Ovary (tissue), 9 donors: Measurements from ENCODE around the gene SPAG6. TPM values are rescaled to one million over a fixed set of nuclear protein-coding genes. Genes with fewer than 3 reads are reported as not detected.

ENCODE experiments used
- DNase-seq, 5 donors: peaks; one replicate each; pipeline ENCODE4 v3.0.0-alpha.2; 2019 to 2020
- H3K27ac ChIP-seq, 2 donors: fragments of 200-600 bp; one replicate each; pipeline versions ENCODE4 v1.5.1 to v1.8.0; 2019 to 2022
- H3K27me3 ChIP-seq: fragments of 200-600 bp; one replicate; pipeline ENCODE4 v1.8.0; 2022
- H3K36me3 ChIP-seq: fragments of 200-600 bp; sonication (generic); one replicate; pipeline ENCODE4 v1.5.1; 2019
- H3K4me1 ChIP-seq: one replicate; pipeline ENCODE4 v1.8.1; 2013; ENCODE audit warnings: mild to moderate bottlenecking, moderate library complexity; ENCODE audit not compliant: insufficient read depth
- H3K4me3 ChIP-seq: fragments of 200-600 bp; sonication (generic); one replicate; pipeline ENCODE4 v1.5.1; 2017
- H3K9me3 ChIP-seq, 2 donors: fragments of 200-600 bp in 1 of 2; sonication (generic) in 1 of 2; one replicate each; pipeline versions ENCODE4 v1.5.1 to v1.8.1; 2013 to 2019; ENCODE audit warnings: mild to moderate bottlenecking in 1 of 2, moderate library complexity in 1 of 2
- CTCF ChIP-seq, 3 donors: fragments of 450-650 bp in 2 of 3; fragments of 200-600 bp in 1 of 3; IDR thresholded peaks; one replicate each; pipeline versions ENCODE4 v1.5.1 to v1.8.0; 2016 to 2022; ENCODE audit warnings: antibody characterized with exemption in 3 of 3, mild to moderate bottlenecking in 1 of 3
- EP300 ChIP-seq: sonication (generic); formaldehyde crosslinking; IDR thresholded peaks from one replicate; pipeline ENCODE4 v1.6.1; 2017; ENCODE audit warnings: antibody characterized with exemption
- POLR2A ChIP-seq: fragments of 450-650 bp; IDR thresholded peaks from one replicate; pipeline ENCODE4 v1.6.1; 2017; ENCODE audit warnings: antibody characterized with exemption, mild to moderate bottlenecking, moderate library complexity
- WGBS, 3 donors: extraction: QIAGEN DNeasy Blood & Tissue Kit in 1 of 3; methylation state at CpG; one replicate each; pipeline versions ENCODE4 v1.1.5 to v1.1.7; 2013 to 2017; 5-methylcytosine and 5-hydroxymethylcytosine counted together
- intact Hi-C, 4 donors: fragments of 100-400 bp; cut with DNase I; formaldehyde crosslinking; loops; one replicate each; pipeline versions ENCODE4 v1.11.0 to v1.15.1; 2022 to 2023
- polyA plus RNA-seq, 2 donors: library from polyadenylated mRNA; stranded (reverse); fragments of 200-250 nt in 1 of 2; fragments of 350-450 nt in 1 of 2; fragmentation: Illumina TruSeq in 1 of 2; extraction: RNeasy Lipid Tissue Mini Kit (QIAGEN cat#74804) in 1 of 2; gene quantifications; one replicate each; pipeline ENCODE4 v1.2.3, GENCODE V29; 2013 to 2014
- total RNA-seq, 7 donors: library from RNA; depleted of rRNA in 2 of 7; stranded (reverse); fragments of >200 nt in 2 of 7; fragmentation: NEBNext Ultra II Directional in 3 of 7; extraction: Animal tissue kit (Norgen Biotek cat#: 25700) in 3 of 7; gene quantifications; one replicate each; pipeline versions ENCODE4 v1.1.0 to v1.2.4, GENCODE V29; 2016 to 2023
- donor health status: DM: no; HTN: no; CAD: no; lungs with moderate emphysema.
- donor health status: DM: no; HTN: no; CAD: no.
- donor health status: Bipolar disorder and iron deficiency.
- donor health status: DM: yes; HTN: yes; CAD: no.
- donor health status: DM: no; HTN: no; CAD: no.
- donor health status: DM: yes; HTN: yes; CAD: no.

Gene SPAG6
- total and polyA plus RNA-seq, 9 donors = 0.04 to 22.1 (median 0.67) TPM; not detected in 2

DNA sequence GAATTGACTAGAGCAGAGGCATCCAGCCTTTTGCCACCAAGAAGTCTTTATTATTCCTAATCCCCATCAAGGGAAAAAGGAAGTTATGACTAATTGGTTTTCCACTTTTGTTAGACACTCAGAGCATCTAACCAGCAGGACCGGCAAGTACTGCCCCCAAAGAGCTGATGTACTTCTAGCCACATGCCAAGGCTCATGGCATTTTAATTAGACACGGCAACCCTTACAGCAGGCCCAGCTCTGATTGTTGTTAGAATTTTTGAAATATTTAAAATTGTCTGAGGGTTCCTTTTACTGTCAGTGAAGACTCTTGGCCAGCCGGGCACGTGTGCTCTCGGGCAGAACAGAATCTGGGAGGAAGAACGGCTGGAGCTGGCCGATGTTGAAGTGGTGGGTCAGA is 114.8 kb downstream of the SPAG6 start:
- no peak for DNase-seq
- WGBS, 3 donors = 77 to 87% (median 78%) methylated on average over 7 of the region's 7 CpGs
- TF ChIP-seq EP300 (no peak), CTCF (IDR thresholded peaks at IDR 0.05) (no peak), POLR2A (no peak)

DNA sequence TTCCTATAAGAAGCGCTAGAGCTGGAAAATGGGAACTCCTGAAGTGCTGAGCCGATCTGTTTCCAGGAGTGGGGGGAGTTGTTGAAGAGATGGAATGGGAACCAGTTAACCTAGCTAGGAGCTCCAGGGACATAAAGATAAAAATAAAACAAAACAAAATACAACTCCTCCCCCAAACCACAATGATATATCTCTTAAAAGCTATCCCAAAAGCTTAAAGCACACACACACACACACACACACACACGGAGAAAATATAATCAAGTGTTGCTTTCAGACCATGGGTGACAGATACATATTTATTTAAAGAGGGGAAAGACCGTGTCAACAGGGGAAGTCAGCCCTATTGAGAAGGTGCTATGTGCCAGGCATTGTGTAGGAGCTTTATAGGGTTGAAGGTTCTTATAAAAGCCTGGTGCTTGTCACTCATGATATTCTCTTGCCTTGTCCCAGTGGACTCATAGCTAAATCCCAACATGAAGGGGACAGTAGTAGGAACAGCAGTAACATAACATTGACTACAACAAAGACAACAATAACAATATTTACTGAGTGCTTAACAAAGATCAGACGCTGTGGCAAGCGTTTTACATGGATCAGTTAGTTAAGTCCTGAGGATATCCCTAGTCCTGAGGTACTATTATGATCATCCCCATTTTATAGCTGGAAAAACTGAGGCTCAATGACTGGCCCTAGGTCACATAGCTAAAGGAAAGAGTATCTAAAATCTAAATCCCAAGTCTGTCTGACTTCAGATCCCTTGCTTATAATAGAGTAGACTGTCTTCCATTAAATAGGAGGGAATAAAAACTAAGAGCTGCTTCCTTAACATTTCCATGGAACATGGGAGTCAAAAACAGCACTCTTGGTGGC is 115.5 kb downstream of the SPAG6 start:
- H3K36me3 ChIP-seq = no peaks in the 10 kb centered on the region
- 89 to 93% (median 92%) methylated on average over 6 of the region's 6 CpGs for WGBS, 3 donors
- H3K27ac ChIP-seq = no peak overlapping the region
- DNase-seq = no peak
- no peaks in the 10 kb centered on the region for H3K4me1 ChIP-seq
- no peaks in the 10 kb centered on the region for H3K27me3 ChIP-seq
- intact Hi-C loops = loop anchor here in 1 of 4 donors (5.0 kb wide), 1 partner anchor 507 kb away; no protein-coding TSS in a partner anchor
- TF ChIP-seq CTCF (IDR thresholded peaks at IDR 0.05) (no peak), EP300 (no peak), POLR2A (no peak)
- H3K4me3 ChIP-seq = no peak overlapping the region
- no peaks in the 10 kb centered on the region for H3K9me3 ChIP-seq

More for the DNA sequence above, 114.8 kb downstream of the SPAG6 start:
- Histone ChIP-seq H3K27me3 (no peaks in the 10 kb centered on the region), H3K36me3 (no peaks in the 10 kb centered on the region), H3K27ac (no peak overlapping the region), H3K4me1 (no peaks in the 10 kb centered on the region), H3K4me3 (no peak overlapping the region), H3K9me3 (no peaks in the 10 kb centered on the region)
- intact Hi-C loops = loop anchor here in 1 of 4 donors (5.0 kb wide), 1 partner anchor 507 kb away; no protein-coding TSS in a partner anchor

DNA sequence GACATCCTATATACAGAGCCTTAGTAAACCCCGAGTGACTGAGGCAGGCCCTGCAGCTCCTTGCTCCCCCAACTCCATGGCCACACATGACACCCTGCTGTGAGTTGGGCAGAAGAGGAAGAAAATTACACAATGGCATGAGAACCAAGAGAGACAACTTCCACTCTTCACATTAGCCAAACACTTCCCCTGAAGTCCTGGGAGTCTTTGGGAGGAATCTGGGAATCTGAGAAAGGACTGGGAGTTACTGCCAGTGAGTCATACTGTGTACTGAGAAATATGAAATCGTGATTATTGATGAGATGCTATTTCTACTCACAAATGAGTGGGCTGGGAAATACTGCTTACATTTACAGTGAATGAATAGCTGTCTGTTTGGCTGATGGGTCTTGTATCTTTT is 116.6 kb downstream of the SPAG6 start:
- Histone ChIP-seq H3K4me3 (no peak overlapping the region), H3K9me3 (no peaks in the 10 kb centered on the region), H3K27ac (no peak overlapping the region), H3K27me3 (no peaks in the 10 kb centered on the region), H3K36me3 (no peaks in the 10 kb centered on the region), H3K4me1 (no peaks in the 10 kb centered on the region)
- no peak for TF ChIP-seq POLR2A
- TF ChIP-seq CTCF (IDR thresholded peaks at IDR 0.05) = no peak
- TF ChIP-seq EP300 = no peak
- intact Hi-C loops = loop anchor here in 1 of 4 donors (5.0 kb wide), 1 partner anchor 505 kb away; no protein-coding TSS in a partner anchor
- WGBS, 3 donors = 71 to 81% (median 78%) methylated on average over 2 of the region's 2 CpGs
- DNase-seq = no peak

DNA sequence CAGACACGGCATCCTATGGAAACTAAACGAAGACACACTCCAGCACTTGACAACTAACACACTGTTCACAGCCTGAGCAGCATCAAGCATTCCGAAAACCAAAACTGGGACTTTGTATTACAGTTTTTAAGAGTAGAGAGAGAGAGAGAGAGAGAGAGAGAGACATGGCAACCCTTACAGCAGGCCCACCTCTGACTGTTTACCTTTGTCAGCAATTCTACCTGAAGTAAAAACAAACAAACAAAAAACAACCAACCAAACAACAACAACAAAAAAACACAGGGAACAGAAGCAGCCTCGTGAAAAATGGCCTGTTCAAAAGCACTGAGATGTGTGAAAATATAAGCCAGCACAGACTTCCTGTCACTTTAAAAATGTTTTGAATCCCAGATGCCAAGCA is 118.0 kb downstream of the SPAG6 start:
- no peaks in the 10 kb centered on the region for H3K4me1 ChIP-seq
- no peaks in the 10 kb centered on the region for H3K9me3 ChIP-seq
- no peaks in the 10 kb centered on the region for H3K36me3 ChIP-seq
- no peaks in the 10 kb centered on the region for H3K27me3 ChIP-seq
- no peak overlapping the region for H3K27ac ChIP-seq
- TF ChIP-seq POLR2A (no peak), CTCF (IDR thresholded peaks at IDR 0.05) (no peak), EP300 (no peak)
- intact Hi-C loops = loop anchor here in 1 of 4 donors (5.0 kb wide), 1 partner anchor 504 kb away; no protein-coding TSS in a partner anchor
- no peak overlapping the region for H3K4me3 ChIP-seq
- 58 to 72% (median 62%) methylated on average over 4 of the region's 4 CpGs for WGBS, 3 donors
- no peak for DNase-seq
